ENCODE results near the gene PLCB1. TPM values are rescaled to one million over a fixed set of nuclear protein-coding genes. Genes with fewer than 3 reads are reported as not detected.

Gene PLCB1
- total RNA-seq, 1 experiment from 2014 or later = 6.8 TPM

GRCh38 chr20:8425016-8425415 lies 292.9 kb downstream of the PLCB1 start:
- ChIA-PET CTCF (no interaction called here), POLR2A (ENCODE audit: low non-redundant PET) (no interaction called here)
- TF ChIP-seq EZH2 (IDR thresholded peaks at IDR 0.05; ENCODE audit: borderline replicate concordance, low read depth, low read length, poor library complexity, severe bottlenecking) (no peak), CTCF (conservative IDR thresholded peaks at IDR 0.05; ENCODE audit: low read depth, low read length) (no peak)
- no TSS peak for BruUV-seq (replicated peaks)
- no peaks in the 10 kb centered on the region for H3K36me3 ChIP-seq (ENCODE audit: insufficient read depth, low read length, poor library complexity, severe bottlenecking)
- no peak overlapping the region for H3K27ac ChIP-seq (ENCODE audit: low read depth, low read length, poor library complexity, severe bottlenecking)
- H3K4me3 ChIP-seq (ENCODE audit: low read depth, low read length, poor library complexity, severe bottlenecking) = no peak overlapping the region
- H3K9me3 ChIP-seq (ENCODE audit: low read depth, low read length, poor library complexity, severe bottlenecking) = no peaks in the 10 kb centered on the region
- intact Hi-C loops (cut with micrococcal nuclease; ENCODE audit: unreplicated experiment) = no loop called here
- H3K4me1 ChIP-seq (ENCODE audit: insufficient read depth, low read length, poor library complexity, severe bottlenecking) = peaks cover 38% of the 10 kb centered on the region
- no peaks in the 10 kb centered on the region for H3K27me3 ChIP-seq (replicated peaks; ENCODE audit: insufficient read depth, low read depth, low read length, poor library complexity)
- no peak for DNase-seq (ENCODE audit: low spot score)

- Histone ChIP-seq H3K27ac (ENCODE audit: low read depth, low read length, poor library complexity, severe bottlenecking) (no peak overlapping the region), H3K4me3 (ENCODE audit: low read depth, low read length, poor library complexity, severe bottlenecking) (no peak overlapping the region), H3K36me3 (ENCODE audit: insufficient read depth, low read length, poor library complexity, severe bottlenecking) (no peaks in the 10 kb centered on the region), H3K4me1 (ENCODE audit: insufficient read depth, low read length, poor library complexity, severe bottlenecking) (peaks cover 38% of the 10 kb centered on the region), H3K9me3 (ENCODE audit: low read depth, low read length, poor library complexity, severe bottlenecking) (no peaks in the 10 kb centered on the region), H3K27me3 (replicated peaks; ENCODE audit: insufficient read depth, low read depth, low read length, poor library complexity) (no peaks in the 10 kb centered on the region)
- TF ChIP-seq CTCF (conservative IDR thresholded peaks at IDR 0.05; ENCODE audit: low read depth, low read length) (no peak), EZH2 (IDR thresholded peaks at IDR 0.05; ENCODE audit: borderline replicate concordance, low read depth, low read length, poor library complexity, severe bottlenecking) (no peak)
- no peak for DNase-seq (ENCODE audit: low spot score)
- BruUV-seq (replicated peaks) = no TSS peak
- POLR2A ChIA-PET (ENCODE audit: low non-redundant PET) = no interaction called here
- CTCF ChIA-PET = no interaction called here
- intact Hi-C loops (cut with micrococcal nuclease; ENCODE audit: unreplicated experiment) = no loop called here
These were observed 293.7 kb downstream of the PLCB1 start for GRCh38 chr20:8425802-8426201.

GRCh38 chr20:8427419-8428040 lies 295.5 kb downstream of the PLCB1 start:
- intact Hi-C loops (cut with micrococcal nuclease; ENCODE audit: unreplicated experiment) = no loop called here
- TF ChIP-seq EZH2 (IDR thresholded peaks at IDR 0.05; ENCODE audit: borderline replicate concordance, low read depth, low read length, poor library complexity, severe bottlenecking) (no peak), CTCF (conservative IDR thresholded peaks at IDR 0.05; ENCODE audit: low read depth, low read length) (no peak)
- peaks cover 25% of the 10 kb centered on the region for H3K4me1 ChIP-seq (ENCODE audit: insufficient read depth, low read length, poor library complexity, severe bottlenecking)
- H3K4me3 ChIP-seq (ENCODE audit: low read depth, low read length, poor library complexity, severe bottlenecking) = no peak overlapping the region
- no peaks in the 10 kb centered on the region for H3K9me3 ChIP-seq (ENCODE audit: low read depth, low read length, poor library complexity, severe bottlenecking)
- no peak overlapping the region for H3K27ac ChIP-seq (ENCODE audit: low read depth, low read length, poor library complexity, severe bottlenecking)
- DNase-seq (ENCODE audit: low spot score) = no peak
- H3K27me3 ChIP-seq (replicated peaks; ENCODE audit: insufficient read depth, low read depth, low read length, poor library complexity) = no peaks in the 10 kb centered on the region
- ChIA-PET CTCF (no interaction called here), POLR2A (ENCODE audit: low non-redundant PET) (no interaction called here)
- no TSS peak for BruUV-seq (replicated peaks)
- no peaks in the 10 kb centered on the region for H3K36me3 ChIP-seq (ENCODE audit: insufficient read depth, low read length, poor library complexity, severe bottlenecking)
